NCI-H187 (cell line): ENCODE data around the gene PDZD2.
A peak's percentile ranks its signal among the peaks of the same experiment; 100 is the strongest.
"Not testable (repeated sequence)": the region's sequence is repeated elsewhere in the genome, so short reads cannot be mapped to it uniquely, and the experiment has no call there.

Experiments used
- DNase-seq, 2 experiments: peaks; one replicate each; lab custom pipeline; 2025; lab: John Stamatoyannopoulos, UW

Gene PDZD2

DNA sequence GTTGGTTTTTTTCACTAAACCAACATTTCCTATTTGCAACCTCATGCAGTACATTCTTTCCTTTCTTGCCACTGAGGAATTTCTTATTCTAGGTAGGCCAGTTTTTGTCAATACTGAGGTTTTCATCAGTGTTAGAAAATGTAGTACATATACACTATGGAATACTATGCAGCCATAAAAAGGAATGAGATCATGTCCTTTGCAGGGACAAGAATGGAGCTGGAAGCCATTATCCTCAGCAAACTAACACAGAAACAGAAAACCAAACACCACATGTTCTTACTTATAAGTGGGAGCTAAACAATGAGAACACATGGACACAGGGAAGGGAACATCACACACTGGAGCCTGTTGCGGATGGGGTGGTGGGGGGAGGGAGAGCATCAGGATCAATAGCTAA lies 441.6 kb downstream of the PDZD2 start:
- DNase-seq: not testable (repeated sequence)

DNA sequence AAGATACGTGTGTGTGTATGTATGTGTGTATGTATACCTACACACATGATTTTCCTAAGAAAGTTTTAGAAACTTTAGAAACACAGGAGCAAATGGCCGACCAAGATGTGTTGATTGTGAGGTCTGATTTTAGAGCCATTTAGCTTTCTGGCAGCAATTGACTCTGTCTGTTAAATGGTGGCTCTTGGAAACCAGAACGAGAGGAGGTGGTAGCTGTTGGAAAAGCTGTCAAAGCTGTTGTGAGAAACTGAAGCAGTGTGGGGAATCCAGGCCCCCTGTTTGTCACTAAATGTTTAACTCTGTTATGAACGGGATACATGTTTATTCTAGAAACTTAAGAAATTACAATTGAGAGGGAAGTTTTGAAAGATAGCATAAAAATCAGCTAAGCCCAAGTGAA lies 443.8 kb downstream of the PDZD2 start:
- DNase-seq: no peak

DNA sequence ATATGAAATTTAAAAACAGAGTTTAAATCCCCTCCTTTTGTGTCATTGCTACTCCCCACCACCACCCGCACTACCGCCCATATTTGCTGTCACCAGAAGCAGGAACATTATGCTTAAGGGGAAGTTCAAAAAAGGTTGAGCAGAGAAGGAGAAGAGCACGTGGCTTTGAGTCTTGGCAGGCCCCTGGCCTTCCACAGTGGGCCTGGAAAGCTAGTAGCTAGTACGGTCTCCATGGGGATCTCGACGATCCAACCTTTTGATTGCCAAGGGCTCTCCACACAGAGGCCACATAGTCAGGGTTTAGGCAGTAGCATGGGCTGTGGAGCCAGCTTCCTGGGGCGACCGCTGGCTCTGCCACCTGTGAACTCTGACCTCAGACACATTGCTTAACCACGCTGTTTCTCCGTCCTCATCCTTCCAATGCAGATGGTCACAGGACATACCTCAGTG lies 445.1 kb downstream of the PDZD2 start:
- DNase-seq: no peak

DNA sequence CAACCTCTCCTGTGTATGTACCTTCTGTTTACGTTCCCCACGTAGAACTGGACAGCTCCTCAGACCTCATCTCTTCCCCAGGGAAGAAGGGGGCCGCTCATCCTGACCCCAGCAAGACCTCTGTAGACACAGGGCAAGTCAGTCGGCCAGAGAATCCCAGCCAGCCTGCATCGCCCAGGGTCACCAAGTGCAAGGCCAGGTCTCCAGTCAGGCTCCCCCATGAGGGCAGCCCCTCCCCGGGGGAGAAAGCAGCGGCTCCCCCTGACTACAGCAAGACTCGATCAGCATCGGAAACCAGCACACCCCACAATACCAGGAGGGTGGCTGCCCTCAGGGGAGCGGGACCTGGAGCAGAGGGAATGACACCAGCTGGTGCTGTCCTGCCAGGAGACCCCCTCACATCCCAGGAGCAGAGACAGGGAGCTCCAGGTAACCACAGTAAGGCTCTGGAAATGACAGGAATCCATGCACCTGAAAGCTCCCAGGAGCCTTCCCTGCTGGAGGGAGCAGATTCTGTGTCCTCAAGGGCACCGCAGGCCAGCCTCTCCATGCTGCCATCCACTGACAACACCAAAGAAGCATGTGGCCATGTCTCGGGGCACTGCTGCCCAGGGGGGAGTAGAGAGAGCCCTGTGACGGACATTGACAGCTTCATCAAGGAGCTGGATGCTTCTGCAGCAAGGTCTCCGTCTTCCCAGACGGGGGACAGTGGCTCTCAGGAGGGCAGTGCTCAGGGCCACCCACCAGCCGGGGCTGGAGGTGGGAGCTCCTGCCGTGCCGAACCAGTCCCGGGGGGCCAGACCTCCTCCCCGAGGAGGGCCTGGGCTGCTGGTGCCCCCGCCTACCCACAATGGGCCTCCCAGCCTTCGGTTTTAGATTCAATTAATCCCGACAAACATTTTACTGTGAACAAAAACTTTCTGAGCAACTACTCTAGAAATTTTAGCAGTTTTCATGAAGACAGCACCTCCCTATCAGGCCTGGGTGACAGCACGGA lies 448.5 kb downstream of the PDZD2 start:
- DNase-seq: no peak

DNA sequence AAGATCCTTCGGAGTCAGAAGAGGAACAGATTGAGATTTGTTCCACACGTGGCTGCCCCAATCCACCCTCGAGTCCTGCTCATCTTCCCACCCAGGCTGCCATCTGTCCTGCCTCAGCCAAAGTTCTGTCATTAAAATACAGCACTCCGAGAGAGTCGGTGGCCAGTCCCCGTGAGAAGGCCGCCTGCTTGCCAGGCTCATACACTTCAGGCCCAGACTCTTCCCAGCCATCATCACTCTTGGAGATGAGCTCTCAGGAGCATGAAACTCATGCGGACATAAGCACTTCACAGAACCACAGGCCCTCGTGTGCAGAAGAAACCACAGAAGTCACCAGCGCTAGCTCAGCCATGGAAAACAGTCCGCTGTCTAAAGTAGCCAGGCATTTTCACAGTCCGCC lies 449.3 kb downstream of the PDZD2 start:
- no peak for DNase-seq

DNA sequence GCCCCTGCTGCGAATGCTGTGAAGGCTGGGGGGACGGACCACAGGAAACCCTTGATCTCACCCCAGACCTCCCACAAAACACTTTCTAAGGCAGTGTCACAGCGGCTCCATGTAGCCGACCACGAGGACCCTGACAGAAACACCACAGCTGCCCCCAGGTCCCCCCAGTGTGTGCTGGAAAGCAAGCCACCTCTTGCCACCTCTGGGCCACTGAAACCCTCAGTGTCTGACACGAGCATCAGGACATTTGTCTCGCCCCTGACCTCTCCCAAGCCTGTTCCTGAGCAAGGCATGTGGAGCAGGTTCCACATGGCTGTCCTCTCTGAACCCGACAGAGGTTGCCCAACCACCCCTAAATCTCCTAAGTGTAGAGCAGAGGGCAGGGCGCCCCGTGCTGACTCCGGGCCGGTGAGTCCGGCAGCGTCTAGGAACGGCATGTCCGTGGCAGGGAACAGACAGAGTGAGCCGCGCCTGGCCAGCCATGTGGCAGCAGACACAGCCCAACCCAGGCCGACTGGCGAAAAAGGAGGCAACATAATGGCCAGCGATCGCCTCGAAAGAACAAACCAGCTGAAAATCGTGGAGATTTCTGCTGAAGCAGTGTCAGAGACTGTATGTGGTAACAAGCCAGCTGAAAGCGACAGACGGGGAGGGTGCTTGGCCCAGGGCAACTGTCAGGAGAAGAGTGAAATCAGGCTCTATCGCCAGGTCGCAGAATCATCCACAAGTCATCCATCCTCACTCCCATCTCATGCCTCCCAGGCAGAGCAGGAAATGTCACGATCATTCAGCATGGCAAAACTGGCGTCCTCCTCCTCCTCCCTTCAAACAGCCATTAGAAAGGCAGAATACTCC lies 450.4 kb downstream of the PDZD2 start:
- DNase-seq: no peak

DNA sequence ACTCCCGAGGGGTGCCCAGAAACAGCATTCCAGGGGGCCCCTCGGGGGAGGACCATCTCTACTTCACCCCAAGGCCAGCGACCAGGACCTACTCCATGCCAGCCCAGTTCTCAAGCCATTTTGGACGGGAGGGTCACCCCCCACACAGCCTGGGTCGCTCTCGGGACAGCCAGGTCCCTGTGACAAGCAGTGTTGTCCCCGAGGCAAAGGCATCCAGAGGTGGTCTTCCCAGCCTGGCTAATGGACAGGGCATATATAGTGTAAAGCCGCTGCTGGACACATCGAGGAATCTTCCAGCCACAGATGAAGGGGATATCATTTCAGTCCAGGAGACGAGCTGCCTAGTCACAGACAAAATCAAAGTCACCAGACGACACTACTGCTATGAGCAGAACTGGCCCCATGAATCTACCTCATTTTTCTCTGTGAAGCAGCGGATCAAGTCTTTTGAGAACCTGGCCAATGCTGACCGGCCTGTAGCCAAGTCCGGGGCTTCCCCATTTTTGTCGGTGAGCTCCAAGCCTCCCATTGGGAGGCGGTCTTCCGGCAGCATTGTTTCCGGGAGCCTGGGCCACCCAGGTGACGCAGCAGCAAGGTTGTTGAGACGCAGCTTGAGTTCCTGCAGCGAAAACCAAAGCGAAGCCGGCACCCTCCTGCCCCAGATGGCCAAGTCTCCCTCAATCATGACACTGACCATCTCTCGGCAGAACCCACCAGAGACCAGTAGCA lies 451.3 kb downstream of the PDZD2 start:
- no peak for DNase-seq

DNA sequence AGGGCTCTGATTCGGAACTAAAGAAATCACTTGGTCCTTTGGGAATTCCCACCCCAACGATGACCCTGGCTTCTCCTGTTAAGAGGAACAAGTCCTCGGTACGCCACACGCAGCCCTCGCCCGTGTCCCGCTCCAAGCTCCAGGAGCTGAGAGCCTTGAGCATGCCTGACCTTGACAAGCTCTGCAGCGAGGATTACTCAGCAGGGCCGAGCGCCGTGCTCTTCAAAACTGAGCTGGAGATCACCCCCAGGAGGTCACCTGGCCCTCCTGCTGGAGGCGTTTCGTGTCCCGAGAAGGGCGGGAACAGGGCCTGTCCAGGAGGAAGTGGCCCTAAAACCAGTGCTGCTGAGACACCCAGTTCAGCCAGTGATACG lies 451.8 kb downstream of the PDZD2 start:
- no peak for DNase-seq

DNA sequence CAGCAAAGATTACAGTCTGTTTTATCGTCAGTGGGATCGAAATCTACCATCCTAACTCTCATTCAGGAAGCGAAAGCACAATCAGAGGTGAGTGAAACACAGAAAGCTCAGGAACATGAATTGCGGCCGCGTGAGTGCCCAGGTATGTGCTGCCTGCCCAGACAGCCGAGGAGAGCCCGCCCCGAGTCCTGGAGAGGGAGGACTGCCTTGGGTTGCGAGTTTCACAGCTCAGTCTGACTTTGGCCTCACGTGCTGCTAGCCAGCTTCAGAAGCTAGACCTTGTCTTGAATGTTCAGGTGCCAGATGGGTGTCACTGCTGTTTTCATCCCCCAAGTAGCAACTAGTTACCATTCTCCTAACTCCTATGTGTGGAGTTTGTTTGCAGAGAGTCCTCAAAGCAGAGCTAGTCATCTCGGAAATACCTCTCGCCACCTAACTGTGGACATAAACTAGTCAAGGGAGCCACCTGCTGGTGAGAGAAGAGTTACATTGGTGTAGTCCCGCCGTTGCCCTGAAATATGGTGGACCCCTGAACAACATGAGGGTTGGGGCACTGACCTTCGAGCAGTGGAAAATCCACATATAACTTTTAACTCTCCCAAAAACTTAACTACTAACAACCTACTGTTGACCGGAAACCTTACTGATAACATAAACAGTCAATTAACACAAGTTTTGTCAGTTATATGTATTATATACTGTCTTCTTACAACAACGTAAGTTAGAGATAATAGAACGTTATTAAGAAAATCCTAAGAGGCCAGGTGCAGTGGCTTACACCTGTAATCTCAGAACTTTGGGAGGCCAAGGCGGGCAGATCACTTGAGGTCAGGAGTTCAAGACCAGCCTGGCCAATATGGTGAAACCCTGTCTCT lies 454.2 kb downstream of the PDZD2 start:
- DNase-seq: peak in 1 of 2 experiments; percentile 48

DNA sequence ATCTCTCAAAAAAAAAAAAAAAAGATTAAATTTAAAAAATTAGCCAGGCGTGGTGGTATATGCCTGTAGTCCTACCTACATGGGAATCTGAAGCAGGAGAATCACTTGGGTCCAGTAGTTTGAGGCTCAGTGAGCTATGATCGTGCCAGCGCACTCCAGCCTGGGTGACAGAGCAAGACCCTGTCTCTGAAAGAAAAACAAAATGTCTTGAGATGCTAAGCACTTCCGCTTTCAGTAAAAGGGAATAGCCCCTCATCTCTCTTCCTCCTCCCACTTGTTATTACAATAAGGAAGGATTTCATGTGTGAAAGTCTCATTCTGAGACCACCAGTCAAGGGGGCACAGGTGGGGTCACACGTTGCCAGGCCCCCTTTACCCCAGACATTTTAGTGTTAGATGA lies 455.8 kb downstream of the PDZD2 start:
- no peak for DNase-seq

DNA sequence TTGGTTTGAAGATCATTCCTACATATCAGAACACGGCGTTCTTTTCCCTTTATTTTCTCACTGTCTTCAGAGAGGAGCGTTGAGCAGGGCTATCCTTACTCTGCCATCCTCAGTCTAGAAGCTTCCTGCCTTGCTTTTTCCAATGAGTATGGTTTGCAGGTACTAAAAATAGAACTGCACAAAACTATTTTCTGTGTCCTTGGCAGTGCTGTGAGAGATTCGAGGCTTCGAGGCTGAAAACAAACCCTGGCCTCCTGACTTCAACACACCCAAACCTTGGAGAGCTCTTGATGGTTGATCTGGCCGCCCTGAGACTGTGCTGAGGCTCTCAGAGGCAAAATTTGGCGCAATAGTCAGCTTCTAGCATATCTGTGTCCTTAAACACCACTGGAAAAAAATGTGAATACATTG lies 456.3 kb downstream of the PDZD2 start:
- no peak for DNase-seq

DNA sequence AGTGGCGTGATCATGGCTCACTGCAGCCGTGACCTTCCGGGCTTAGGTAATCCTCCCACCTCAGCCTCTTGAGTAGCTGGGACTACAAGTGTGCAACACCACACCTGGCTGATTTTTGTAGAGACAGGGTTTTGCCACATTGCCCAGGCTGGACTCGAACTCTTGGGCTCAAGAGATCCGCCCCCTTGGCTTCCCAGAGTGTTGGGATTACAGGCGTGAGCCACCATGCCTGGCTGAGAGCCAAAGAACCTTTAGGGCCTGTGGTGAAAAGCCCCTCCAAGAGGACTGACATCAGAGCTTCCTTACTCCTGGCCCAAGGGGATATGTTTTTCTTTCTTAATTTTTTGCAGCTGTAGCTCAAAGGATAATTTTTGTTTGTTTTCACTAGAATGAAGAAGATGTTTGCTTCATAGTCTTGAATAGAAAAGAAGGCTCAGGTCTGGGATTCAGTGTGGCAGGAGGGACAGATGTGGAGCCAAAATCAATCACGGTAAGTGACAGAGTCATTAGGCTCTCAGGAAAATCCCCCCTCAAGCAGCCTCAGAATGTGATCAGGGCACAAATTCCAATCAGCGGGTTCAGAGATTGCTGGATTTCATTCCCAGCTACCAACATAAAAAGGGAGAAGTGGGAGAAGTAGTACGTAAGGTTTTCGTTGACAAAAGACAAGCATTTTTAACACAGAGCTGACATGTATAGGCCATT lies 458.1 kb downstream of the PDZD2 start:
- DNase-seq: no peak

DNA sequence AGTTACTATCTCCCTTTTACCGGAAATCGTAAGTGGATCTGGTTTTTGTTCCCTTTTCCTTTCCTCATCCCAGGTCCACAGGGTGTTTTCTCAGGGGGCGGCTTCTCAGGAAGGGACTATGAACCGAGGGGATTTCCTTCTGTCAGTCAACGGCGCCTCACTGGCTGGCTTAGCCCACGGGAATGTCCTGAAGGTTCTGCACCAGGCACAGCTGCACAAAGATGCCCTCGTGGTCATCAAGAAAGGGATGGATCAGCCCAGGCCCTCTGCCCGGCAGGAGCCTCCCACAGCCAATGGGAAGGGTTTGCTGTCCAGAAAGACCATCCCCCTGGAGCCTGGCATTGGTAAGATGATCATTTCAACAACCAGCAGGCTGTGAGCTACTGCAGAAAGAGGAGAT lies 459.4 kb downstream of the PDZD2 start:
- DNase-seq: no peak

DNA sequence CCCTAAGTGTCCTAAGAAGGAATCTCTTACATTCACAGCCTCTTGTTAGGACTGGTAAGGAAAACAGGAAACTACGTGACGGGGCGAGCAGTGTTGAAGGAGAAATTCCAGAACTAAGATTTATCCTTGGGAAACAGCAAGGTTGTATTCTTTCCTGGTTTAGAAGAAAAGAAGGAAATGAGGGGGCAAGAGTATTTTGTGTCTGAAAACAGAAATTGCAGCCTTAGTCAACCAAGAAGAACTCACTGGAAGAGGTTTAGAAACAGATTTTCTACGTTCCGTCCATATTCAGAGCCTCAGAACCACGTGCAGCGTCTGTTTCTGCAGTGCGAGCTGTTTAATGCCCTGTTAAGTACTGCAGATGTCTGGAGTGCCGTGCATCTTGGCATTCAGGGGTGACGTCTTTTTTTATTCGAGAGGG lies 460.0 kb downstream of the PDZD2 start:
- DNase-seq: no peak

DNA sequence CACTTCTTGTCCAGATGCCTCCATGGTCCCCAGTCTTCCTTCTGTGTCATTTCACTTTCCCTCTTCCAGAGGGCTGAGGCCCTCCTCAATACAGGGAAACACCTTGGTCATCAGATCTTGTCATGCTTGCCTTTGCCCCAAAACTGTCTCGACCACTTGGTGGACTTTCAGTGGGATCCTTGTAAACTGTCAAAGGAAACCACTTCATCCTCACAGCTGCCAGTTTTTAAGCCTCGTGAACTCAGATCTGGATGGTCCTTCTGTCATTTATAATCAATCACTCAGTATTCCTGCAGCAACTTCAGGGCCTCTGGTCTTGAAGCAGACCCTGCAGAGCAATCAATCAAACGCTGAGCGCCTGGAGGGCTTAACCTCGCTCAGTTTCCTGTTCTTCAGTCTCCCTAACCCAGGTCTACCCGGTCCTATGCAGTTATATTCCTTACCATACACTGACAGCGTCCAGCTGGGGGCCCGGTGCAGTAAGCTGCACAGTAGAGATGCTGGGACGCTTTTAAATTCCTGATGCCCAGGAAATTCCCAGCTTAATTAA lies 460.6 kb downstream of the PDZD2 start:
- no peak for DNase-seq

DNA sequence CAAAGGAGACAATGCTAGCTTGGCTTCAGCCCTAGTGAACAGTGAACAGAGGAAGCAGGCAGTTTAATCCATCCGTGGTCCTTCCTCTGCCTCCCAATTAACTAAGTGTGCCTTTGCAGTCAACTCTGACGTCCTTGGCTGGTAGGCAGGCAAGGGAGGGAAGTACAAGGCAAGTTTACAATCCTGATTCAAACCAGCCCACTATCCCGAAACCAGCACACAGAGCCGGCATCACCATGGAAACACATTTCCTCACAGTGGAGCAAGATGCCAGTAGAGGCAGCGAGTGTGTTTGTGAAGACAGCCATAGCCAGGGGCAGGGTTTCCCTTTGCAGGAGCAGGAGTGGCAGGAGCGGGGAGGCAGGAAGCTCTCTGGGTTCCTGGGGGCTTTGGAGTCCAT lies 461.3 kb downstream of the PDZD2 start:
- DNase-seq: no peak

DNA sequence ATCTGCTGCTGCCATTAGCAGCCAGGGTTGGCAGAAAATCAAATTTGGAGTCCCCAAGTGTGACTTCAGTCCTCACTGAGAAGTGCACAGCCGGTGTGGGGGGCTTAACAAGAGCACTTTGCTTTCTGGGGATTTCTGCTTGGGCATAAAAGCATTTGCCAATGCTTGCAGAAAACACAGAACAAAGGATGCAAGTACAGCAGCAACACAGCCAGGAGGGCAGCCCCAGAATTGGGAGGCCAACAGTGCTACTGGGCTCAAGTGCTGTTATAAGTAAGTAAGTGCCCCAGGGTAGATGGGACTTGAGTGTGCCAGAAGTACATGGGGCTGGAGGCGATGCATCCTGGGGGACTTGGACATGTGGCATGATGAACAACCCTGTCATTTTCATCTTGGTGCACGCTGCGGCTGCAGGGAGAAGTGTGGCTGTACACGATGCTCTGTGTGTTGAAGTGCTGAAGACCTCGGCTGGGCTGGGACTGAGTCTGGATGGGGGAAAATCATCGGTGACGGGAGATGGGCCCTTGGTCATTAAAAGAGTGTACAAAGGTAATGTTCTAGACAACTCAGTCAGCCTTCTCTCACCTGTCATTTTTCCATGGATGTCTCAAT lies 461.9 kb downstream of the PDZD2 start:
- no peak for DNase-seq

DNA sequence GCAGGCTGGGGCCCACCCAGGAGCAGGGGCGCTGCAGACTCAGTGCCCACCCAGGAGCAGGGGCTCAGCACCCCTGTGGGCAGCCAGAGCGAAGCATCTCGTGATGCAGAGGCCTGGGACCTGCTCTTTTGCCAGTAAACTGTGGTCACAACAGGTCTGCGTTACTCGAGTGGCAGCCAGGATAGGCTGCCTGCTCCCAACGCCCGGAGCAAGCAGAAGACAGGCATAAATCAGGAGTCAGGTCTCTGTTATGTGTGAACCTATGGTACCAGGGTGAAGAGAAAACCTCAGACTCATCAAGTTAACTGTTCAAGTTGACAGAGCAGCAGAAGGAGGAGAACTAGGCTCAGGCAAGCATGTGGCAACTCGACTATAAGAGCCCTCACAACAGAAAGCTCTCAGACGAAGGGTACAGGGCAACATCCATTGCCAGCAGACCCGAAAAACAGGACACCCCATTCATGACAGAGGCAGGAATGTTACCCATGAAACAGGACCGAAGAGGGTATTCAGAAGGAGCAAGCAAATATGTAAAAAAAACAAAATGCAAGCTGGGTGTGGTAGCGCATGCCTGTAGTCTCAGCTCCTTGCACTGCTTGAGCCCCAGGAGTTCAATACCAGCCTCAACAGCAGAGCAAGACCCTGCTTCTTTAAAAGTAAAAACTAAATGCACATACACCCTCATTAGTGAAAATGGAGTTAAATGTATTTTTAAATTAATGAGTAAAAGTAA lies 463.5 kb downstream of the PDZD2 start:
- no peak for DNase-seq

DNA sequence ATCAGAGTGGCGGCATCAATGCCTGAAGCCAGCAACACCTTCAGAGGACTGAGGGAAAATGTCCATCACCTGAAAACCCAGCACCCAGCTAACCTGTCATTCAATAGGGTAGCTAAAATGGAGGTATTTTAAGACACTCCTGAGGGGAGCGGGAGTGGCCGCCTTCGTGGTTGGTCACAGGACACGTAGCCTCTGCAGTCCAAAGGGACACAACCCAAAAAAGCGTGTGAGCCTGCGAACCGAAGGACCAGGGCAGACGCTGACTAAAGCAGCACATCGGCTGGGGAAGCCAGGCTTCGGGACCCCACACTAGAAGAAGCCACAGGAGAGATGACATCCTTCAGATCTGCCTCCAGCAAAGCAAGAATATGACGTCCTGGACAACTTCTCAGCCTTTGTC lies 464.6 kb downstream of the PDZD2 start:
- no peak for DNase-seq
